WTC11 (cell line): ENCODE measurements around the gene SURF6. TPM values are rescaled to one million over a fixed set of nuclear protein-coding genes. Genes with fewer than 3 reads are reported as not detected.

Experiments
- ATAC-seq: fragments of 200-7000 bp; cut with Tn5 transposase; 2 replicates; pipeline ENCODE4 v1.10.0; 2021; ENCODE audit warnings: mild to moderate bottlenecking, moderate library complexity
- CTCF ChIA-PET: fragments of 300-600 bp; sonication (Branson Sonifier 250); formaldehyde crosslinking; loops from one replicate; lab custom pipeline; 2021; ENCODE audit warnings: antibody characterized with exemption; lab: Charles Lee
- POLR2A ChIA-PET: fragments of 350-600 bp; sonication (Branson Sonifier 250); formaldehyde crosslinking; loops from one replicate; lab custom pipeline; 2021; ENCODE audit warnings: antibody characterized with exemption; lab: Charles Lee
- DNase-seq: peaks from one replicate; pipeline ENCODE4 v3.0.0; 2021; ENCODE audit warnings: low spot score
- H3K27ac Mint-ChIP-seq: 2 replicates; pipeline ENCODE4 v1.8.0; 2021; ENCODE audit warnings: mixed read lengths
- H3K27me3 Mint-ChIP-seq: 2 replicates; pipeline ENCODE4 v1.8.0; 2021; ENCODE audit warnings: low read depth, mild to moderate bottlenecking, moderate library complexity, mixed read lengths
- H3K36me3 Mint-ChIP-seq: 2 replicates; pipeline ENCODE4 v1.8.0; 2021; ENCODE audit warnings: mixed read lengths
- H3K4me1 Mint-ChIP-seq: 2 replicates; pipeline ENCODE4 v1.8.0; 2022; ENCODE audit warnings: mixed read lengths
- H3K4me3 Mint-ChIP-seq: 2 replicates; pipeline ENCODE4 v1.8.0; 2021; ENCODE audit warnings: mild to moderate bottlenecking, moderate library complexity, mixed read lengths
- H3K9me3 Mint-ChIP-seq: 2 replicates; pipeline ENCODE4 v1.8.0; 2021; ENCODE audit warnings: mixed read lengths
- ARID4B ChIP-seq: sonication (generic); formaldehyde crosslinking; IDR thresholded peaks from 2 replicates; pipeline ENCODE4 v1.8.0; 2023; ENCODE audit warnings: missing genetic modification reagents, mild to moderate bottlenecking, borderline replicate concordance
- ATF1 ChIP-seq: sonication (generic); formaldehyde crosslinking; IDR thresholded peaks from 2 replicates; pipeline ENCODE4 v1.8.1; 2023; ENCODE audit warnings: mild to moderate bottlenecking, moderate library complexity, missing genetic modification reagents
- CREM ChIP-seq: sonication (generic); formaldehyde crosslinking; IDR thresholded peaks from 2 replicates; pipeline ENCODE4 v1.8.1; 2022; ENCODE audit warnings: mild to moderate bottlenecking, missing genetic modification reagents, moderate library complexity
- ELF4 ChIP-seq: sonication (generic); formaldehyde crosslinking; IDR thresholded peaks from 2 replicates; pipeline ENCODE4 v1.8.1; 2022; ENCODE audit warnings: low read depth, mild to moderate bottlenecking, moderate library complexity, missing genetic modification reagents
- ERG ChIP-seq: fragments of 250-450 bp; sonication (Bioruptor Pico); IDR thresholded peaks from 2 replicates; pipeline ENCODE4 v1.8.0; 2021; ENCODE audit warnings: mild to moderate bottlenecking
- ESRRA ChIP-seq: sonication (generic); formaldehyde crosslinking; IDR thresholded peaks from 2 replicates; pipeline ENCODE4 v1.8.1; 2022; ENCODE audit warnings: mild to moderate bottlenecking, missing genetic modification reagents, borderline replicate concordance
- ETV6 ChIP-seq: sonication (generic); formaldehyde crosslinking; IDR thresholded peaks from 2 replicates; pipeline ENCODE4 v1.8.1; 2022; ENCODE audit warnings: mild to moderate bottlenecking, missing genetic modification reagents
- HMGA2 ChIP-seq: fragments of 250-450 bp; sonication (Bioruptor Pico); IDR thresholded peaks from 2 replicates; pipeline ENCODE4 v1.4.0; 2021; ENCODE audit warnings: mild to moderate bottlenecking, moderate library complexity
- MXD4 ChIP-seq: fragments of 250-450 bp; sonication (Bioruptor Pico); IDR thresholded peaks from 2 replicates; pipeline ENCODE4 v1.8.0; 2021; ENCODE audit warnings: mild to moderate bottlenecking, moderate library complexity, borderline replicate concordance
- MYBL2 ChIP-seq: sonication (generic); formaldehyde crosslinking; IDR thresholded peaks from 2 replicates; pipeline ENCODE4 v1.8.1; 2023; ENCODE audit warnings: mild to moderate bottlenecking, moderate library complexity, missing genetic modification reagents
- NFE2L1 ChIP-seq: sonication (generic); formaldehyde crosslinking; IDR thresholded peaks from 2 replicates; pipeline ENCODE4 v1.8.1; 2023; ENCODE audit warnings: missing genetic modification reagents
- NR2C2 ChIP-seq: sonication (generic); formaldehyde crosslinking; IDR thresholded peaks from 2 replicates; pipeline ENCODE4 v1.8.0; 2022; ENCODE audit warnings: mild to moderate bottlenecking, missing genetic modification reagents
- SP1 ChIP-seq: sonication (generic); formaldehyde crosslinking; conservative IDR thresholded peaks from 2 replicates; pipeline ENCODE4 v1.8.1; 2022; ENCODE audit warnings: missing genetic modification reagents
- TCF7 ChIP-seq: sonication (generic); formaldehyde crosslinking; IDR thresholded peaks from 2 replicates; pipeline ENCODE4 v1.8.0; 2022; ENCODE audit warnings: mild to moderate bottlenecking, low read depth, missing genetic modification reagents, moderate library complexity
- USF1 ChIP-seq: sonication (generic); formaldehyde crosslinking; IDR thresholded peaks from 2 replicates; pipeline ENCODE4 v1.8.0; 2022; ENCODE audit warnings: mild to moderate bottlenecking, missing genetic modification reagents
- ZBTB21 ChIP-seq: sonication (generic); formaldehyde crosslinking; IDR thresholded peaks from 2 replicates; pipeline ENCODE4 v1.8.1; 2023; ENCODE audit warnings: mild to moderate bottlenecking, missing genetic modification reagents, borderline replicate concordance
- ZNF263 ChIP-seq: sonication (generic); formaldehyde crosslinking; IDR thresholded peaks from 2 replicates; pipeline ENCODE4 v1.8.1; 2022; ENCODE audit warnings: low read depth, mild to moderate bottlenecking, moderate library complexity, missing genetic modification reagents
- total RNA-seq: library from RNA; stranded (reverse); gene quantifications from 3 replicates; pipeline ENCODE4 v1.2.3, GENCODE V29; 2021
- TF ChIP-seq, protein P1 (sequence below): sonication (generic); formaldehyde crosslinking; IDR thresholded peaks from 2 replicates; pipeline ENCODE4 v1.8.1; 2022; ENCODE audit warnings: mild to moderate bottlenecking, moderate library complexity, missing genetic modification reagents
- TF ChIP-seq, protein P2 (sequence below): sonication (generic); formaldehyde crosslinking; IDR thresholded peaks from 2 replicates; pipeline ENCODE4 v1.8.0; 2022; ENCODE audit warnings: mild to moderate bottlenecking, missing genetic modification reagents
- TF ChIP-seq, protein P3 (sequence below): sonication (generic); formaldehyde crosslinking; IDR thresholded peaks from 2 replicates; pipeline ENCODE4 v1.8.1; 2023; ENCODE audit warnings: mild to moderate bottlenecking, moderate library complexity, missing genetic modification reagents
- TF ChIP-seq, protein P4 (sequence below): sonication (generic); formaldehyde crosslinking; conservative IDR thresholded peaks from 2 replicates; pipeline ENCODE4 v1.8.1; 2022; ENCODE audit warnings: mild to moderate bottlenecking, missing genetic modification reagents
- TF ChIP-seq, protein P5 (sequence below): sonication (generic); formaldehyde crosslinking; IDR thresholded peaks from 2 replicates; pipeline ENCODE4 v1.8.1; 2022; ENCODE audit warnings: missing genetic modification reagents, borderline replicate concordance

The SURF6 gene
- total RNA-seq, 1 experiment from 2014 or later, result 67.2 TPM

DNA sequence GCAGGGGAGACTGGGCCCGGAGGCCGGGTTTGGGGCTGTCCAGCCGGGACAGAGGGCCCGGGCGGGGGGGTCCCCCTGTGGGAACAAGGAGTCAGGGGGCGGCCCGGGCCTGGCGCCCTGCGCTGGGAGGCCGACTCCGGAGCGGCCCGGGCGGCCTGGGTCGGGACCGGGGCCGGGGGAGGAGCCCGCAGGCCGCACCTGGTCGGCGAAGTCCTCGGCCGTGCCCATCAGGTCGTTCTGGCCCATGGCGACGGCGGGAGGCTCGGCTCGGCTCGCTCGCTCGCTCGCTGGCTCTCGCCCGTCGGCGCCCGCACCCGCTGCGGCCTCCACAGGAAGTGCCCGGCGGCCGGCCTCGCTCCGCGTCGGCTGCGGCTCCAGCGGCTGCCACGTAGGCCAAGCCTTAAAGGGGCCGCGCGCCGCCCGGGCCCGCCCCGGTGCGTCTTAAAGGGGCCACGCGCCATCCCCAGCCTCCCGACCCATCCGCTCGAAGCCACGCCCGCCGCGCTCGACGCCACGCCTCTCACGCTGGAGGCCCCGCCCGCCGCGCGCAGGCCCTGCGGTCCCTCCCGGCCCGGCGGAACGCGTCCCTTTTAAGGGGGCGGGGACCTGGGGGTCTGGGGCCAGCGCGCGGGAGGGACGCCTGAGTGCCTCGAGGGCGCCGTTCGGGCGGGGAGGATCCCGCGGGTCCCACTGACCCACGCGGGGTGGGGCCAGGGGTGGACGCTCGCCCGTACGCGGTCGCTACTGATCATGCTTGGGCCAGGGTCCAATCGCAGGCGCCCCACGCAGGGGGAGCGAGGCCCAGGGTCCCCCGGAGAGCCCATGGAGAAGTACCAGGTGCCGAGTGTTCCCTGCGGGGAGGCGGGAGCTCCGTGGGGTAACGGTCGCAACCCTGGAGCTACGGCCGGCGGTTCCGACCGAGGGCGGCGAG is 40.0 kb upstream of the SURF6 start, which contains the start of the genes STKLD1 and SURF4:
STKLD1 (plus strand) TSS at position 643 of the 931 bp plus-strand sequence; CDS start at position 751, 108 bp downstream.
SURF4 (minus strand) TSS at position 337 of the 931 bp plus-strand sequence; CDS start at position 246, 91 bp downstream.
- H3K36me3 Mint-ChIP-seq, result peaks cover 18% of the 10 kb centered on the region
- peaks cover 30% of the 10 kb centered on the region for H3K27me3 Mint-ChIP-seq
- TF ChIP-seq ATF1 (CRISPR knock-in tag) (no peak), CREM (peak; percentile 83), ZNF263 (CRISPR knock-in tag) (peak; percentile 29; the same call in 1 of the 2 replicates), ETV6 (CRISPR knock-in tag) (peak; percentile 89), ESRRA (CRISPR knock-in tag) (peak; percentile 83), ELF4 (CRISPR knock-in tag) (peak; percentile 74; the same call in 1 of the 2 replicates), MYBL2 (CRISPR knock-in tag) (peak; percentile 78; the same call in 1 of the 2 replicates), NR2C2 (peak; percentile 73; the same call in 1 of the 2 replicates), USF1 (CRISPR knock-in tag) (no peak), TCF7 (CRISPR knock-in tag) (peak; percentile 87; the same call in 1 of the 2 replicates), NFE2L1 (CRISPR knock-in tag) (peak; percentile 91), MXD4 (CRISPR knock-in tag) (no peak), ZBTB21 (CRISPR knock-in tag) (peak; percentile 76), ARID4B (CRISPR knock-in tag) (no peak), HMGA2 (CRISPR knock-in tag) (no peak), SP1 (peak; percentile 100), ERG (CRISPR knock-in tag) (no peak)
- TF ChIP-seq, protein P1, sequence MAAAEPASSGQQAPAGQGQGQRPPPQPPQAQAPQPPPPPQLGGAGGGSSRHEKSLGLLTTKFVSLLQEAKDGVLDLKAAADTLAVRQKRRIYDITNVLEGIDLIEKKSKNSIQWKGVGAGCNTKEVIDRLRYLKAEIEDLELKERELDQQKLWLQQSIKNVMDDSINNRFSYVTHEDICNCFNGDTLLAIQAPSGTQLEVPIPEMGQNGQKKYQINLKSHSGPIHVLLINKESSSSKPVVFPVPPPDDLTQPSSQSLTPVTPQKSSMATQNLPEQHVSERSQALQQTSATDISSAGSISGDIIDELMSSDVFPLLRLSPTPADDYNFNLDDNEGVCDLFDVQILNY, result peak; percentile 97
- TF ChIP-seq, protein P2, sequence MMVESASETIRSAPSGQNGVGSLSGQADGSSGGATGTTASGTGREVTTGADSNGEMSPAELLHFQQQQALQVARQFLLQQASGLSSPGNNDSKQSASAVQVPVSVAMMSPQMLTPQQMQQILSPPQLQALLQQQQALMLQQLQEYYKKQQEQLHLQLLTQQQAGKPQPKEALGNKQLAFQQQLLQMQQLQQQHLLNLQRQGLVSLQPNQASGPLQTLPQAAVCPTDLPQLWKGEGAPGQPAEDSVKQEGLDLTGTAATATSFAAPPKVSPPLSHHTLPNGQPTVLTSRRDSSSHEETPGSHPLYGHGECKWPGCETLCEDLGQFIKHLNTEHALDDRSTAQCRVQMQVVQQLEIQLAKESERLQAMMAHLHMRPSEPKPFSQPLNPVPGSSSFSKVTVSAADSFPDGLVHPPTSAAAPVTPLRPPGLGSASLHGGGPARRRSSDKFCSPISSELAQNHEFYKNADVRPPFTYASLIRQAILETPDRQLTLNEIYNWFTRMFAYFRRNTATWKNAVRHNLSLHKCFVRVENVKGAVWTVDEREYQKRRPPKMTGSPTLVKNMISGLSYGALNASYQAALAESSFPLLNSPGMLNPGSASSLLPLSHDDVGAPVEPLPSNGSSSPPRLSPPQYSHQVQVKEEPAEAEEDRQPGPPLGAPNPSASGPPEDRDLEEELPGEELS, result peak; percentile 14; the same call in 1 of the 2 replicates
- TF ChIP-seq, protein P3, sequence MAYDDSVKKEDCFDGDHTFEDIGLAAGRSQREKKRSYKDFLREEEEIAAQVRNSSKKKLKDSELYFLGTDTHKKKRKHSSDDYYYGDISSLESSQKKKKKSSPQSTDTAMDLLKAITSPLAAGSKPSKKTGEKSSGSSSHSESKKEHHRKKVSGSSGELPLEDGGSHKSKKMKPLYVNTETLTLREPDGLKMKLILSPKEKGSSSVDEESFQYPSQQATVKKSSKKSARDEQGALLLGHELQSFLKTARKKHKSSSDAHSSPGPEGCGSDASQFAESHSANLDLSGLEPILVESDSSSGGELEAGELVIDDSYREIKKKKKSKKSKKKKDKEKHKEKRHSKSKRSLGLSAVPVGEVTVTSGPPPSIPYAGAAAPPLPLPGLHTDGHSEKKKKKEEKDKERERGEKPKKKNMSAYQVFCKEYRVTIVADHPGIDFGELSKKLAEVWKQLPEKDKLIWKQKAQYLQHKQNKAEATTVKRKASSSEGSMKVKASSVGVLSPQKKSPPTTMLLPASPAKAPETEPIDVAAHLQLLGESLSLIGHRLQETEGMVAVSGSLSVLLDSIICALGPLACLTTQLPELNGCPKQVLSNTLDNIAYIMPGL (CRISPR knock-in tag), result 0 out of 2 replicates have a peak, but pooled peaks have one; percentile 50
- TF ChIP-seq, protein P4, sequence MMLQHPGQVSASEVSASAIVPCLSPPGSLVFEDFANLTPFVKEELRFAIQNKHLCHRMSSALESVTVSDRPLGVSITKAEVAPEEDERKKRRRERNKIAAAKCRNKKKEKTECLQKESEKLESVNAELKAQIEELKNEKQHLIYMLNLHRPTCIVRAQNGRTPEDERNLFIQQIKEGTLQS (CRISPR knock-in tag), result peak; percentile 79
- TF ChIP-seq, protein P5, sequence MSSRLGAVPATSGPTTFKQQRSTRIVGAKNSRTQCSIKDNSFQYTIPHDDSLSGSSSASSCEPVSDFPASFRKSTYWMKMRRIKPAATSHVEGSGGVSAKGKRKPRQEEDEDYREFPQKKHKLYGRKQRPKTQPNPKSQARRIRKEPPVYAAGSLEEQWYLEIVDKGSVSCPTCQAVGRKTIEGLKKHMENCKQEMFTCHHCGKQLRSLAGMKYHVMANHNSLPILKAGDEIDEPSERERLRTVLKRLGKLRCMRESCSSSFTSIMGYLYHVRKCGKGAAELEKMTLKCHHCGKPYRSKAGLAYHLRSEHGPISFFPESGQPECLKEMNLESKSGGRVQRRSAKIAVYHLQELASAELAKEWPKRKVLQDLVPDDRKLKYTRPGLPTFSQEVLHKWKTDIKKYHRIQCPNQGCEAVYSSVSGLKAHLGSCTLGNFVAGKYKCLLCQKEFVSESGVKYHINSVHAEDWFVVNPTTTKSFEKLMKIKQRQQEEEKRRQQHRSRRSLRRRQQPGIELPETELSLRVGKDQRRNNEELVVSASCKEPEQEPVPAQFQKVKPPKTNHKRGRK (CRISPR knock-in tag), result no peak

More for the DNA sequence above, 40.0 kb upstream of the SURF6 start, which contains the start of the genes STKLD1 and SURF4:
- ChIA-PET CTCF (interaction anchor here (0.9 to 2.3 kb wide), 4 partner anchors 28 to 111 kb away, joined by 3 to 11 read pairs (median 3); partner anchors contain the start of genes ADAMTS13, MED22 and RPL7A), POLR2A (interaction anchor here (0.7 to 1.0 kb wide), 2 partner anchors 28 to 66 kb away, joined by 3 read pairs; partner anchors contain the start of genes MED22 and RPL7A)
- ATAC-seq (peak; percentile 92), DNase-seq (peak; percentile 96)
- Mint-ChIP-seq H3K4me1 (peaks cover 17% of the 10 kb centered on the region), H3K4me3 (peak within 1 kb of the TSS; percentile 98), H3K27ac (peak within 1 kb of the TSS; percentile 96), H3K9me3 (peaks cover 4% of the 10 kb centered on the region)
